WI38 (cell line): ENCODE results near the gene CBARP.
"Not testable (repeated sequence)": the region's sequence is repeated elsewhere in the genome, so short reads cannot be mapped to it uniquely, and the experiment has no call there.

Source experiments
- H3K4me3 ChIP-seq: 2 replicates; pipeline ENCODE4 v1.5.1; 2011; ENCODE audit warnings: low read depth, mild to moderate bottlenecking, control low read depth, low read length
- TF ChIP-seq, protein P1 (sequence below): IDR thresholded peaks from 2 replicates; pipeline ENCODE4 v1.5.1; 2012; ENCODE audit warnings: low read depth, mild to moderate bottlenecking, control low read depth, low read length

The CBARP gene

DNA sequence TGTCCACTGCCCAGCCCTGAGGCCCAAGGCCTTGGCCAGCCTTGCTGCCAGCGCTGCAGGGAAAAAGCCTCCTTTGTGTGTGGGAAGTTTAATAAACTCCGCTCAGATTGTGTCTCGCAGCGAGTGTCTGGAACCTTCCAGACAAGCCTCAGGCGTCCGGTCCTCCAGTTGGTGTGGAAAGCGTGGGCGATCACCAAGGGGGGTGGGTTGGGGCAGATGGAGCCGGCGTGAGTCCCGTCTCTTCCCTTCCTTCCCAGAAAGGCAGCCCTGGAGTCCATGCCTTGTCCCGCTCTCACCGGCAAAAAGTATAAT is 27.6 kb downstream of the CBARP start:
- H3K4me3 ChIP-seq, result no peak overlapping the region
- TF ChIP-seq, protein P1, sequence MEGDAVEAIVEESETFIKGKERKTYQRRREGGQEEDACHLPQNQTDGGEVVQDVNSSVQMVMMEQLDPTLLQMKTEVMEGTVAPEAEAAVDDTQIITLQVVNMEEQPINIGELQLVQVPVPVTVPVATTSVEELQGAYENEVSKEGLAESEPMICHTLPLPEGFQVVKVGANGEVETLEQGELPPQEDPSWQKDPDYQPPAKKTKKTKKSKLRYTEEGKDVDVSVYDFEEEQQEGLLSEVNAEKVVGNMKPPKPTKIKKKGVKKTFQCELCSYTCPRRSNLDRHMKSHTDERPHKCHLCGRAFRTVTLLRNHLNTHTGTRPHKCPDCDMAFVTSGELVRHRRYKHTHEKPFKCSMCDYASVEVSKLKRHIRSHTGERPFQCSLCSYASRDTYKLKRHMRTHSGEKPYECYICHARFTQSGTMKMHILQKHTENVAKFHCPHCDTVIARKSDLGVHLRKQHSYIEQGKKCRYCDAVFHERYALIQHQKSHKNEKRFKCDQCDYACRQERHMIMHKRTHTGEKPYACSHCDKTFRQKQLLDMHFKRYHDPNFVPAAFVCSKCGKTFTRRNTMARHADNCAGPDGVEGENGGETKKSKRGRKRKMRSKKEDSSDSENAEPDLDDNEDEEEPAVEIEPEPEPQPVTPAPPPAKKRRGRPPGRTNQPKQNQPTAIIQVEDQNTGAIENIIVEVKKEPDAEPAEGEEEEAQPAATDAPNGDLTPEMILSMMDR, result no peak

DNA sequence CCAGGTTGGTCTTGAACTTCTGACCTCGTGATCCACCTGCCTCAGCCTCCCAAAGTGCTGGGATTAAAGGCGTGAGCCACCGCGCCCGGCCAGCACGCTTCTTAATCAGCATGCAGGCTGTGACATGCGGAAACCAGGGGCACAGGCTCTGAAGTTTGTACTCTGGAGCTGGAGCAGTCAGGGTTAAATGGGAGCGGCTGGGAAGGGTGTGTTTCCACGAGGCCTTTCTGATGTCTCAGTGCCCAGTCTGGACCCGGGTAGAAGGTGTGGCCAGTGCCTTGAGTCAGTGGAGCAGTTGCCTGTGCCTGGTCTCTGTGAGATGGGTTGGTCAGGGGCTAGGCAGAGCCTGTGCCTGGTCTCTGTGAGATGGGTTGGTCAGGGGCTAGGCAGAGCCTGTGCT is 29.0 kb downstream of the CBARP start:
- H3K4me3 ChIP-seq, result not testable (repeated sequence)

DNA sequence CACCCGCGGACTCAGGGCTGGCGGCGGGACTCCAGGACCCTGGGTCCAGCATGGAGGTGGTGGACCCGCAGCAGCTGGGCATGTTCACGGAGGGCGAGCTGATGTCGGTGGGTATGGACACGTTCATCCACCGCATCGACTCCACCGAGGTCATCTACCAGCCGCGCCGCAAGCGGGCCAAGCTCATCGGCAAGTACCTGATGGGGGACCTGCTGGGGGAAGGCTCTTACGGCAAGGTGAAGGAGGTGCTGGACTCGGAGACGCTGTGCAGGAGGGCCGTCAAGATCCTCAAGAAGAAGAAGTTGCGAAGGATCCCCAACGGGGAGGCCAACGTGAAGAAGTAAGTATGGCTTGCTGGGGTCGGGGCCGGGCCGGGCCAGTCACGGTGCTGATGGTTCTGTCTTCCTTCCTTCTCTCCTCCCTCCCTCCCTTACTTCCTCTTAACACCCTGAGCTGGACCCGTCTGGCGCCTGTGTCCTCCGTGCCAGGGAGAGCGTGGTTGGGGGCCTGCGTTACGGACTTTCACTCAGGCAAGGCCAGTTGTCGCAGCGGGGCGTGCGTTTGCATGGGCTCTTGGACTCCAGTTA is 30.8 kb downstream of the CBARP start:
- TF ChIP-seq, protein P1, result no peak
- H3K4me3 ChIP-seq, result peak overlapping the region; percentile 76

DNA sequence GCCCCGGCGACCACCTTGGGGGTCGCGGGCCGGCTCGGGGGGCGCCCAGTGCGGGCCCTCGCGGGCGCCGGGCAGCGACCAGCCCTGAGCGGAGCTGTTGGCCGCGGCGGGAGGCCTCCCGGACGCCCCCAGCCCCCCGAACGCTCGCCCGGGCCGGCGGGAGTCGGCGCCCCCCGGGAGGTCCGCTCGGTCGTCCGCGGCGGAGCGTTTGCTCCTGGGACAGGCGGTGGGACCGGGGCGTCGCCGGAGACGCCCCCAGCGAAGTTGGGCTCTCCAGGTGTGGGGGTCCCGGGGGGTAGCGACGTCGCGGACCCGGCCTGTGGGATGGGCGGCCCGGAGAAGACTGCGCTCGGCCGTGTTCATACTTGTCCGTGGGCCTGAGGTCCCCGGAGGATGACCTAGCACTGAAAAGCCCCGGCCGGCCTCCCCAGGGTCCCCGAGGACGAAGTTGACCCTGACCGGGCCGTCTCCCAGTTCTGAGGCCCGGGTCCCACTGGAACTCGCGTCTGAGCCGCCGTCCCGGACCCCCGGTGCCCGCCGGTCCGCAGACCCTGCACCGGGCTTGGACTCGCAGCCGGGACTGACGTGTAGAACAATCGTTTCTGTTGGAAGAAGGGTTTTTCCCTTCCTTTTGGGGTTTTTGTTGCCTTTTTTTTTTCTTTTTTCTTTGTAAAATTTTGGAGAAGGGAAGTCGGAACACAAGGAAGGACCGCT is 31.5 kb downstream of the CBARP start:
- H3K4me3 ChIP-seq, result peak overlapping the region; percentile 76
- TF ChIP-seq, protein P1, result no peak

DNA sequence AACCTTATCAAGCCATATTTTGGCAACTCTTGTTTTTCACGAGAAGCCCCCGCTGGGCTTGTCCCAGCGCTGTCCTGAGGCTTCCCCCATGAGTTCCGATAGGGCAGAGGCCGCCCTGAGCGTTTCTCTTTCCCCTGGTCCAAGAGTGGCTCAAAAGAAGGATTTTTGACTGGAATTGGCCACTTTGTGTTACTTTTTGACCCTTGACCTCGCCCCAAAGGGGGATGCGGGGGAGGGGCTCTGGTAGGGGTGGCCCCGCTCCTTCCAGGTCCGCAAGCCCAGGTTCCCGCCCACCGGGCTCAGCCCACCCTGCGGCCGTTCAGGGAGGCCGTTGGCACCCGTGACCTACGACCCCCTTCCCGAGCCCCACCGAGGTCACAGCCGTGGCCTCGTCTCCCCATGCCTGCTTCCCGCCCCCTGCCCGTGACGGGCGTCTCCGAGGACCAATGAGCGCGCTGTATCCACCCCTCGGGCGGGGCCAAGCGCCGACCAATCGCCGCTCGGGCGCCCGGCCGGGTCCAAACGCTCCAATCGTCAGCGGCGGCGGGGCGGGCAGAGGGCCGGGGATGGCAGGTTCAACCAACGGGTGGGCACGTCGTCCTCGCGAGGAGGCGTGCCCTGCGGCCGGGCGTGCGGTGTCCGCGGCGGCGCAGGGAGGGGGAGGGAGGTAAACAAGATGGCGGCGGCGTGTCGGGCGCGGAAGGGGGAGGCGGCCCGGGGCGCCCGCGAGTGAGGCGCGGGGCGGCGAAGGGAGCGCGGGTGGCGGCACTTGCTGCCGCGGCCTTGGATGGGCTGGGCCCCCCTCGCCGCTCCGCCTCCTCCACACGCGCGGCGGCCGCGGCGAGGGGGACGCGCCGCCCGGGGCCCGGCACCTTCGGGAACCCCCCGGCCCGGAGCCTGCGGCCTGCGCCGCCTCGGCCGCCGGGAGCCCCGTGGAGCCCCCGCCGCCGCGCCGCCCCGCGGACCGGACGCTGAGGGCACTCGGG is 32.4 kb downstream of the CBARP start, which contains the start of gene STK11:
STK11 (plus strand) TSS at position 665 of the 986 bp plus-strand sequence. CDS start 1,136 bp downstream, outside the sequence.
- H3K4me3 ChIP-seq, result peak within 1 kb of the TSS; percentile 76
- TF ChIP-seq, protein P1, result no peak

DNA sequence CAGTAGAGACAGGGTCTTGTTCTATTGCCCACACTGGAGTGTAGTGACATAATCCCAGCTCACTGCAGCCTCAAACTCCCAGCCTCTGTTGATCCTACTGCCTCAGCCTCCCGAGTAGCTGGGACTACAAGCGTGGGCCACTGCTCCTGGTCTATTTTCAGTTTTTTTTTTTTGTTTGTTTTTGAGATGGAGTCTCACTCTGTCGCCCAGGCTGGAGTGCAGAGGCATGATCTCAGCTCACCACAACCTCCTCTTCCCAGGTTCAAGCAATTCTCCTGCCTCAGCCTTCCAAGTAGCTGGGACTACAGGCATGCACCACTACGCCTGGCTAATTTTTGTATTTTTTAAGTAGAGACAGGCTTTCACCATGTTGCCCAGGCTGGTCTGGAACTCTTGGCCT is 37.2 kb downstream of the CBARP start:
- H3K4me3 ChIP-seq, result not testable (repeated sequence)

DNA sequence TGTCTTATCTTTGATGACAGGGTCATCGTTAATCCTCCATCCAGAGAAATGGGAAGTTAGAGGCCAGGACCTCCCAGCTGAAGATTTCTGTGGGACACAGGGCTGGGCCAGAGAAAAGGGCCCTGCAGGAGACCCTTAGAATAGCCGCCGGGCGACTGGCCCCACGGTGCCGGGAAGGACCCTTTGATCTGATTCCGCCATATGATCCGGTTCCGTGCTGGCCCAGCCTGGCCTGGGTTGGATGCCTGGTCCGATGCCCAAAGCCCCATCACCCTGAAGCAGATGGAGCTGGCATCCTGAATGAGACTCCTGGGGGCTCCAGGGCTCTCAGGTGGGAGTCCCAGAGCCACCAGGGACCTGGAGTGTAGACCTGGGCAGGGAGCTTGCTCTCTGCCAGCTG is 38.3 kb downstream of the CBARP start:
- no peak overlapping the region for H3K4me3 ChIP-seq
- TF ChIP-seq, protein P1, result no peak

DNA sequence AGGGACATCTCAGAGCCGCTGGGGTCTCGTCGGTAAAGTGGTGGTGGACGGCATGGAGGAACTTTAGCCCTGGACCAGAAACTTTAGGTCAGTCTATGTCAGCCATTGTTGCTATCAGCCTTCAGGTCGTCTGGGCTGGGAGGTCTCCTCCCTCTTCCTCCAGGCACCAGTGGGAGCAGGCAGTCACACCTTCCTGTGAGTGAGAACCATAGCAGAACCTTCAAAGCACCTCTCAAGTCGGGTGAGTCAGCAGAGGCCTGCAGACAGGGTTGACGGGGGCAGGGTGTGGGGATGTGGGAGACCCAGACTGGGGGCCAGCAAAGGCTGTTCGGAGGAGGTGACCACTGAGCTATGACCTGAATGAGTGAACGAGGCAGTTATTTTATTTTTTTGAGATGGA is 48.4 kb downstream of the CBARP start:
- H3K4me3 ChIP-seq, result no peak overlapping the region
- TF ChIP-seq, protein P1, result no peak
